Kidney (tissue), 14 donors: Measurements from ENCODE around the gene ZNF382. TPM values are rescaled to one million over a fixed set of nuclear protein-coding genes. Genes with fewer than 3 reads are reported as not detected.

Source experiments
- DNase-seq, 5 donors: peaks; one replicate each; pipeline ENCODE4 v3.0.0-alpha.2; 2013 to 2020
- FAIRE-seq: peaks from 2 replicates; lab custom pipeline; 2012; peaks lifted over from hg19 to GRCh38; lab: Jason Lieb, UNC
- H3K27ac ChIP-seq, 2 donors: one replicate each; pipeline ENCODE4 v1.7.0; 2013; ENCODE audit warnings: low read depth in 2 of 2, low read length in 2 of 2, inconsistent platforms in 1 of 2
- H3K27me3 ChIP-seq: one replicate; pipeline ENCODE4 v1.7.1; 2013; ENCODE audit warnings: low read length, inconsistent platforms; ENCODE audit not compliant: control insufficient read depth, insufficient read depth
- H3K36me3 ChIP-seq, 3 donors: one replicate each; pipeline versions ENCODE4 v1.7.0 to v1.7.1; 2013; ENCODE audit warnings: low read length in 3 of 3, control low read depth in 1 of 3, inconsistent platforms in 1 of 3; ENCODE audit not compliant: insufficient read depth in 3 of 3, control insufficient read depth in 2 of 3
- H3K4me1 ChIP-seq, 3 donors: one replicate each; pipeline versions ENCODE4 v1.7.0 to v1.7.1; 2013; ENCODE audit warnings: low read length in 3 of 3, inconsistent platforms in 1 of 3, low read depth in 1 of 3; ENCODE audit not compliant: control insufficient read depth in 2 of 3, insufficient read depth in 2 of 3
- H3K4me3 ChIP-seq, 3 donors: one replicate each; pipeline versions ENCODE4 v1.7.0 to v1.8.1; 2013; ENCODE audit warnings: low read length in 3 of 3, control low read depth in 1 of 3, inconsistent platforms in 1 of 3
- H3K9ac ChIP-seq, 3 donors: one replicate each; pipeline versions ENCODE4 v1.7.0 to v1.7.1; 2013; ENCODE audit warnings: low read length in 3 of 3, control low read depth in 1 of 3, inconsistent platforms in 1 of 3
- H3K9me3 ChIP-seq, 3 donors: one replicate each; pipeline versions ENCODE4 v1.7.0 to v1.7.1; 2013; ENCODE audit warnings: low read length in 3 of 3, control low read depth in 1 of 3, inconsistent platforms in 1 of 3; ENCODE audit not compliant: control insufficient read depth in 2 of 3, insufficient read depth in 1 of 3
- CTCF ChIP-seq: IDR thresholded peaks from 3 replicates; pipeline ENCODE4 v1.5.1; 2012; ENCODE audit warnings: mild to moderate bottlenecking, moderate library complexity, borderline replicate concordance; ENCODE audit not compliant: insufficient read depth; ENCODE audit errors: extremely low read depth
- intact Hi-C: fragments of 100-400 bp; cut with DNase I; formaldehyde crosslinking; loops from one replicate; pipeline ENCODE4 v1.11.1; 2022
- polyA plus RNA-seq: library from polyadenylated mRNA; stranded (reverse); fragments of 350-450 nt; fragmentation: Illumina TruSeq; extraction: RNeasy Lipid Tissue Mini Kit (QIAGEN cat#74804); gene quantifications from one replicate; pipeline ENCODE4 v1.2.3, GENCODE V29; 2014; ENCODE audit warnings: low read depth, low replicate concordance; ENCODE audit not compliant: insufficient read depth
- total RNA-seq: library from RNA; stranded (reverse); fragmentation: NEBNext Ultra II Directional; extraction: Animal tissue kit (Norgen Biotek cat#: 25700); gene quantifications from one replicate; pipeline ENCODE4 v1.2.1, GENCODE V29; 2021
- donor health status: control.
- donor health status: control.
- donor health status: control.
- donor health status: control.
- donor health status: control.
- donor health status: DM: yes; HTN: yes; CAD: no.
- donor health status: Normal renal cell carcinoma (clear cell type).

Gene ZNF382
- total and polyA plus RNA-seq, 2 donors from 2014 or later, result 1.8 to 11.0 TPM

- peaks cover 6 to 20% (median 16%) of the 10 kb centered on the region in 3 donors for H3K36me3 ChIP-seq
- H3K9ac ChIP-seq, result no peak overlapping the region
- FAIRE-seq (no peak), DNase-seq (no peak)
- peaks cover 7 to 81% (median 70%) of the 10 kb centered on the region in 3 donors for H3K9me3 ChIP-seq
- H3K4me1 ChIP-seq, result no peaks in the 10 kb centered on the region
- no peak overlapping the region for H3K27ac ChIP-seq
- H3K4me3 ChIP-seq, result peak overlapping the region in 2 of 3 donors; percentile 4 to 33
- intact Hi-C loops, result no loop called here
- TF ChIP-seq CTCF, result no peak
- H3K27me3 ChIP-seq, result no peaks in the 10 kb centered on the region
Measured at GRCh38 chr19:36638862-36639510, 33.9 kb downstream of the ZNF382 start.

- Histone ChIP-seq H3K4me3 (no peak overlapping the region), H3K27me3 (no peaks in the 10 kb centered on the region), H3K27ac (no peak overlapping the region), H3K36me3 (peaks cover 11 to 35% (median 15%) of the 10 kb centered on the region in 3 donors), H3K9me3 (peaks cover 7 to 54% (median 32%) of the 10 kb centered on the region in 3 donors), H3K9ac (no peak overlapping the region), H3K4me1 (no peaks in the 10 kb centered on the region)
- DNase-seq (no peak), FAIRE-seq (peak; percentile 77)
- intact Hi-C loops, result no loop called here
- no peak for TF ChIP-seq CTCF
Measured at GRCh38 chr19:36646746-36647145, 41.6 kb downstream of the ZNF382 start.

GRCh38 chr19:36652958-36653357, 47.8 kb downstream of the ZNF382 start:
- Histone ChIP-seq H3K9me3 (peaks cover 4 to 32% (median 13%) of the 10 kb centered on the region in 3 donors), H3K36me3 (peaks cover 26 to 49% (median 34%) of the 10 kb centered on the region in 3 donors)
- no peak for DNase-seq

More at GRCh38 chr19:36652958-36653357, 47.8 kb downstream of the ZNF382 start:
- H3K27ac ChIP-seq, result no peak overlapping the region
- no peak for FAIRE-seq
- no peak overlapping the region for H3K4me3 ChIP-seq
- no peaks in the 10 kb centered on the region for H3K27me3 ChIP-seq
- intact Hi-C loops, result no loop called here
- no peaks in the 10 kb centered on the region for H3K4me1 ChIP-seq
- no peak overlapping the region for H3K9ac ChIP-seq
- TF ChIP-seq CTCF, result no peak
